Measurements from ENCODE around the gene ZFP36.

DNA sequence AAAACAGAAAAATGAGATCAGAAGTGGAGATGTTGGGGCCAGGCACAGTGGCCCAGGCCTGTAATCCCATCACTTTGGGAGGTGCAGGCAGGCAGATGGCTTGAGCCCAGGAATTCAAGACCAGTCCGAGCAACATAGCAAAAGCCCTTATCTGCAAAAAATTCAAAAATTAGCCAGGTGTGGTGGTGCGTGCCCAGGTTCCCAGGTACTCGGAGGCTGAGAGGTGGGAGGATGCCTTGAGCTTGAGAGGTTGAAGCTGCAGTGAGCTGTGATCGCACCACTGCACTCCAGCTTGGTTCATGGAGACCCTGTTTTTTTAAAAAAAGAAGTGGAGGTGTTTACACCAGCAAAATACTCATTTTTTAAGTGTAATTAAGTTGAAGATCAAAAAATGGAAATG is 6.6 kb upstream of the ZFP36 start:
- TF ChIP-seq CTCF (IDR thresholded peaks at IDR 0.05) (no peak), POLR2A (IDR thresholded peaks at IDR 0.05) (no peak), EP300 (IDR thresholded peaks at IDR 0.05; ENCODE audit: low read depth) (no peak)
